Measurements from ENCODE around the gene TMCC2. TPM values are rescaled to one million over a fixed set of nuclear protein-coding genes. Genes with fewer than 3 reads are reported as not detected.
"Not testable (repeated sequence)": the region's sequence is repeated elsewhere in the genome, so short reads cannot be mapped to it uniquely, and the experiment has no call there.

TMCC2 gene
- 100 to 1,000 TPM in 1 of 7 donors, 10 to 100 TPM in 3, 1 to 10 TPM in 3; 2.9 to 146 (median 11.3) TPM for total RNA-seq
- 10 to 100 TPM in 1 of 3 donors, 1 to 10 TPM in 1, under 1 TPM in 1; 0.74 to 11.9 (median 1.2) TPM for polyA plus RNA-seq
- long read RNA-seq, donor 1, transcript TMCC2-201 (4 exons, 2,818 nt) = major isoform, 12 of 37 reads
- long read RNA-seq, donor 1, partial matches to known transcripts = 25 of 37 reads
- long read RNA-seq, donor 1, other reads (novel, unspliced or antisense) = 0 of 37 reads
- long read RNA-seq, donor 2, transcript TMCC2-205 (3 exons, 792 nt) = minor isoform, 6 of 117 reads
- long read RNA-seq, donor 2, transcript TMCC2-201 (4 exons, 2,818 nt) = major isoform, 32 of 117 reads
- long read RNA-seq, donor 2, partial matches to known transcripts = 77 of 117 reads
- long read RNA-seq, donor 2, other reads (novel, unspliced or antisense) = 0 of 117 reads

- H3K4me1 ChIP-seq = peaks cover 12 to 43% (median 30%) of the 10 kb centered on the region in 6 donors
- peaks cover 0 to 37% (median 0%) of the 10 kb centered on the region in 7 donors for H3K27me3 ChIP-seq (replicated peaks in 1 of 7)
- DNase-seq = peak; percentile 94
- 0 to 1% (median 1%) methylated on average over 11 to 44 of the region's 44 CpGs for WGBS, 5 donors
- H3K9me3 ChIP-seq = no peaks in the 10 kb centered on the region
- TF ChIP-seq POLR2A (IDR thresholded peaks at IDR 0.05) (no peak), CTCF (IDR thresholded peaks at IDR 0.05 in 8 of 11, conservative IDR thresholded peaks at IDR 0.05 in 3 of 11) (peak in 2 of 11 experiments; percentile 14 to 31), POLR2AphosphoS5 (IDR thresholded peaks at IDR 0.05) (peak; percentile 72 to 86 (median 79))
- H3K4me3 ChIP-seq = peak within 1 kb of the TSS; percentile 50 to 84 (median 58)
- H3K36me3 ChIP-seq = no peaks in the 10 kb centered on the region
- intact Hi-C loops (cut with DNase I; ENCODE audit: low total_unique reads) = loop anchor here (10.0 kb wide), 1 partner anchor 103 kb away; the partner anchor contains the start of gene RBBP5
- peak within 1 kb of the TSS in 3 of 8 donors; percentile 19 to 43 (median 38) for H3K27ac ChIP-seq
Observed at GRCh38 chr1:205227584-205228013, at the start of gene TMCC2. Gene TMCC2, plus strand, starts transcription at chr1:205227946. Its CDS starts 619 bp downstream, at chr1:205228565.

GRCh38 chr1:205179842-205180241 lies 47.9 kb upstream of the TMCC2 start:
- Histone ChIP-seq H3K27ac (no peak overlapping the region), H3K4me1 (peaks cover 4 to 45% (median 22%) of the 10 kb centered on the region in 6 donors), H3K27me3 (replicated peaks in 1 of 7) (no peaks in the 10 kb centered on the region), H3K9me3 (no peaks in the 10 kb centered on the region), H3K36me3 (peaks cover 0 to 90% (median 9%) of the 10 kb centered on the region in 6 donors), H3K4me3 (no peak overlapping the region)
- TF ChIP-seq POLR2A (IDR thresholded peaks at IDR 0.05) (no peak), CTCF (IDR thresholded peaks at IDR 0.05 in 8 of 11, conservative IDR thresholded peaks at IDR 0.05 in 3 of 11) (no peak), POLR2AphosphoS5 (IDR thresholded peaks at IDR 0.05) (no peak)
- WGBS, 5 donors = 88 to 100% (median 95%) methylated on average over 2 of the region's 2 CpGs
- intact Hi-C loops (cut with DNase I; ENCODE audit: low total_unique reads) = no loop called here
- no peak for DNase-seq

GRCh38 chr1:205180331-205180730 lies 47.4 kb upstream of the TMCC2 start:
- H3K27ac ChIP-seq; H3K4me3 ChIP-seq; DNase-seq; intact Hi-C loops (cut with DNase I; ENCODE audit: low total_unique reads); H3K9me3 ChIP-seq; H3K27me3 ChIP-seq (replicated peaks in 1 of 7): not testable (repeated sequence)
- Histone ChIP-seq H3K4me1 (peaks cover 4 to 42% (median 20%) of the 10 kb centered on the region in 6 donors), H3K36me3 (peaks cover 0 to 90% (median 8%) of the 10 kb centered on the region in 6 donors)
- WGBS, 5 donors = 84 to 98% (median 88%) methylated on average over 6 to 7 of the region's 7 CpGs

GRCh38 chr1:205182930-205183329 lies 44.8 kb upstream of the TMCC2 start:
- intact Hi-C loops (cut with DNase I; ENCODE audit: low total_unique reads) = no loop called here
- no peak overlapping the region for H3K4me3 ChIP-seq
- 76 to 98% (median 87%) methylated on average over 2 of the region's 2 CpGs for whole genome bisulfite sequencing, 5 donors
- H3K4me1 ChIP-seq = peaks cover 0 to 50% (median 21%) of the 10 kb centered on the region in 6 donors
- H3K9me3 ChIP-seq = no peaks in the 10 kb centered on the region
- H3K27ac ChIP-seq = peak overlapping the region in 7 of 8 donors; percentile 32 to 67 (median 42)
- peaks cover 0 to 89% (median 17%) of the 10 kb centered on the region in 6 donors for H3K36me3 ChIP-seq
- H3K27me3 ChIP-seq (replicated peaks in 1 of 7) = no peaks in the 10 kb centered on the region
- TF ChIP-seq POLR2AphosphoS5 (IDR thresholded peaks at IDR 0.05) = no peak
- no peak for TF ChIP-seq CTCF (IDR thresholded peaks at IDR 0.05 in 8 of 11, conservative IDR thresholded peaks at IDR 0.05 in 3 of 11)
- no peak for TF ChIP-seq POLR2A (IDR thresholded peaks at IDR 0.05)
- no peak for DNase-seq

All from spleen (tissue), 13 donors.